A673 (cell line): Measurements from ENCODE around the gene MMD2. TPM values are rescaled to one million over a fixed set of nuclear protein-coding genes. Genes with fewer than 3 reads are reported as not detected.

Experiments
- BruUV-seq: library from RNA; stranded (reverse); fragments of 400-500 nt; replicated peaks from 2 replicates; lab custom pipeline; 2021; lab: Mats Ljungman, UMichigan
- CTCF ChIA-PET: fragments of 300-600 bp; sonication (Branson Sonifier 250); formaldehyde crosslinking; loops from one replicate; lab custom pipeline; 2022; ENCODE audit warnings: antibody characterized with exemption; lab: Charles Lee
- POLR2A ChIA-PET: fragments of 300-600 bp; sonication (Branson Sonifier 250); formaldehyde crosslinking; loops from one replicate; lab custom pipeline; 2022; ENCODE audit warnings: antibody characterized with exemption; ENCODE audit not compliant: low non-redundant PET; lab: Charles Lee
- DNase-seq: peaks from one replicate; pipeline ENCODE4 v3.0.0-alpha.2; 2015; ENCODE audit warnings: low spot score
- H3K27ac ChIP-seq: fragments of 200-600 bp; sonication (generic); 2 replicates; pipeline ENCODE4 v1.5.1; 2016; ENCODE audit warnings: mixed run types, low read depth, mild to moderate bottlenecking, mixed read lengths, antibody characterized with exemption, low read length; ENCODE audit not compliant: poor library complexity, severe bottlenecking
- H3K27me3 ChIP-seq: fragments of 200-600 bp; sonication (generic); replicated peaks from 2 replicates; pipeline ENCODE4 v1.6.1; 2017; ENCODE audit warnings: mixed run types, low read depth, mild to moderate bottlenecking, mixed read lengths, antibody characterized with exemption, low read length; ENCODE audit not compliant: insufficient read depth, poor library complexity
- H3K36me3 ChIP-seq: fragments of 200-600 bp; sonication (generic); 2 replicates; pipeline ENCODE4 v1.6.1; 2016; ENCODE audit warnings: mixed run types, mild to moderate bottlenecking, mixed read lengths, antibody characterized with exemption, low read length; ENCODE audit not compliant: insufficient read depth, poor library complexity, severe bottlenecking
- H3K4me1 ChIP-seq: fragments of 200-600 bp; sonication (generic); 2 replicates; pipeline ENCODE4 v1.6.1; 2017; ENCODE audit warnings: mixed run types, mild to moderate bottlenecking, mixed read lengths, antibody characterized with exemption, low read length; ENCODE audit not compliant: insufficient read depth, poor library complexity, severe bottlenecking
- H3K4me3 ChIP-seq: fragments of 200-600 bp; sonication (generic); 2 replicates; pipeline ENCODE4 v1.5.1; 2016; ENCODE audit warnings: low read depth, mixed run types, mild to moderate bottlenecking, mixed read lengths, low read length; ENCODE audit not compliant: poor library complexity, severe bottlenecking
- H3K9me3 ChIP-seq: fragments of 200-600 bp; sonication (generic); 2 replicates; pipeline ENCODE4 v1.6.1; 2016; ENCODE audit warnings: mixed run types, low read depth, mild to moderate bottlenecking, mixed read lengths, antibody characterized with exemption, low read length; ENCODE audit not compliant: poor library complexity, severe bottlenecking
- EZH2 ChIP-seq: fragments of 200-600 bp; sonication (generic); IDR thresholded peaks from 2 replicates; pipeline ENCODE4 v1.6.1; 2017; ENCODE audit warnings: borderline replicate concordance, low read depth, mild to moderate bottlenecking, mixed read lengths, antibody characterized with exemption, low read length; ENCODE audit not compliant: poor library complexity, severe bottlenecking
- intact Hi-C: fragments of 100-400 bp; cut with micrococcal nuclease; formaldehyde crosslinking; loops from one replicate; pipeline ENCODE4 v1.10.0; 2022; ENCODE audit not compliant: unreplicated experiment
- total RNA-seq: library from RNA; stranded (reverse); gene quantifications from 2 replicates; pipeline ENCODE4 v1.2.3, GENCODE V29; 2021
- TF ChIP-seq, protein P1 (sequence below): fragments of 300-800, 200-600 bp; sonication (generic); conservative IDR thresholded peaks from 2 replicates; pipeline ENCODE4 v1.5.1; 2017; ENCODE audit warnings: low read depth, mild to moderate bottlenecking, antibody characterized with exemption, low read length, moderate library complexity, mixed read lengths

MMD2 gene
- total RNA-seq, 1 experiment from 2014 or later = not detected

DNA sequence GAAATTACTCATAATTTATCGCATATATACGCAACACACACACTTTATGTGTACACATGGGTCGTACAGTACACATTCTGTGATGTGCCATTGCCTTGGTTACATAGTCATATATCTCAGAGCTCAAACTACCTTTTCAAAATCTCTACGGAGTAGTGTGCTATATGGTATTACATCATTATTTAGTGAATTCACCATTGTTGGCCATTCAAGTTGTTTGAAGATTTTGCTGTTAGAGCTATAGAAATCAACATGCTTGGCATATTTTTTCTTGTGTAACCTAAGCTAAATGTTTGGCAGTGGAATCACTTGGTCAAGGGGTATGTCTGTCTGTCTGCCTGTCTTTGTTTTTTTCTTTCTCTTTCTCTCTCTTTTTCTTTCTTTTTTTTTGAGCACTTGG lies 42.0 kb upstream of the MMD2 start:
- CTCF ChIA-PET = no interaction called here

DNA sequence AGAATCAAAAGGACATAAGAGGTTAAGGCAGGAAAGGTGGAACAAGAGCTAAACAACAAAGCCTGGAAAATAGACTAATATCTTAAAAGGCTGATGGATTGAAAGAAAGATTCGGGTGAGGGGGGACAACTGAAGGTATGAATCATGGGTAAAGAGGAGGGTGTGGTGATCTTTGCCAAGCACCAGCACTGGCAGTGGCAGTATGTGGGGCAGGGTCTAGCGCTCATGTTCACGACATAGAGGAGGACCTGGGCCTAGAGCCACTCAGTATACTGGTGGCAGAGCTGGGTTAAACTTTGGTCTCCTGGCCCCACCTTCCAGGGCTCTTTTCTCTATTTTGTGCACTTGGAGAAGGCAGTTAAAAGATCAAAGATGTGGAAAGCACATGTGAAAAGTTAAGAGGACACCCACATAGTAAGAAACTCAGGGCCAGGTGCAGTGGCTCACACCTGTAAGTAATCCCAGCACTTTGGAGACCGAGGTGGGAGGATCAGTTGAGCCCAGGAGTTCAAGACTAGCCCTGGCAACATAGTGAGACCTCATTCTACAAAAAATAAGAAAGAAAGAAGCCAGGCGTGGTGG lies 40.5 kb upstream of the MMD2 start:
- BruUV-seq = no TSS peak
- CTCF ChIA-PET = no interaction called here
- no peaks in the 10 kb centered on the region for H3K27me3 ChIP-seq
- H3K27ac ChIP-seq = no peak overlapping the region
- intact Hi-C loops = no loop called here
- TF ChIP-seq EZH2 = no peak
- TF ChIP-seq, protein P1, sequence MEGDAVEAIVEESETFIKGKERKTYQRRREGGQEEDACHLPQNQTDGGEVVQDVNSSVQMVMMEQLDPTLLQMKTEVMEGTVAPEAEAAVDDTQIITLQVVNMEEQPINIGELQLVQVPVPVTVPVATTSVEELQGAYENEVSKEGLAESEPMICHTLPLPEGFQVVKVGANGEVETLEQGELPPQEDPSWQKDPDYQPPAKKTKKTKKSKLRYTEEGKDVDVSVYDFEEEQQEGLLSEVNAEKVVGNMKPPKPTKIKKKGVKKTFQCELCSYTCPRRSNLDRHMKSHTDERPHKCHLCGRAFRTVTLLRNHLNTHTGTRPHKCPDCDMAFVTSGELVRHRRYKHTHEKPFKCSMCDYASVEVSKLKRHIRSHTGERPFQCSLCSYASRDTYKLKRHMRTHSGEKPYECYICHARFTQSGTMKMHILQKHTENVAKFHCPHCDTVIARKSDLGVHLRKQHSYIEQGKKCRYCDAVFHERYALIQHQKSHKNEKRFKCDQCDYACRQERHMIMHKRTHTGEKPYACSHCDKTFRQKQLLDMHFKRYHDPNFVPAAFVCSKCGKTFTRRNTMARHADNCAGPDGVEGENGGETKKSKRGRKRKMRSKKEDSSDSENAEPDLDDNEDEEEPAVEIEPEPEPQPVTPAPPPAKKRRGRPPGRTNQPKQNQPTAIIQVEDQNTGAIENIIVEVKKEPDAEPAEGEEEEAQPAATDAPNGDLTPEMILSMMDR = no peak
- H3K4me1 ChIP-seq = no peaks in the 10 kb centered on the region
- H3K4me3 ChIP-seq = no peak overlapping the region
- DNase-seq = no peak
- H3K36me3 ChIP-seq = peaks cover 26% of the 10 kb centered on the region
- H3K9me3 ChIP-seq = no peaks in the 10 kb centered on the region
- POLR2A ChIA-PET = no interaction called here

More for the DNA sequence above, 42.0 kb upstream of the MMD2 start:
- H3K9me3 ChIP-seq = no peaks in the 10 kb centered on the region
- no peak for DNase-seq
- no TSS peak for BruUV-seq
- intact Hi-C loops = no loop called here
- H3K4me3 ChIP-seq = no peak overlapping the region
- H3K27me3 ChIP-seq = no peaks in the 10 kb centered on the region
- no peak overlapping the region for H3K27ac ChIP-seq
- no peaks in the 10 kb centered on the region for H3K4me1 ChIP-seq
- H3K36me3 ChIP-seq = peaks cover 12% of the 10 kb centered on the region
- POLR2A ChIA-PET = no interaction called here
- TF ChIP-seq, protein P1 = no peak
- no peak for TF ChIP-seq EZH2

DNA sequence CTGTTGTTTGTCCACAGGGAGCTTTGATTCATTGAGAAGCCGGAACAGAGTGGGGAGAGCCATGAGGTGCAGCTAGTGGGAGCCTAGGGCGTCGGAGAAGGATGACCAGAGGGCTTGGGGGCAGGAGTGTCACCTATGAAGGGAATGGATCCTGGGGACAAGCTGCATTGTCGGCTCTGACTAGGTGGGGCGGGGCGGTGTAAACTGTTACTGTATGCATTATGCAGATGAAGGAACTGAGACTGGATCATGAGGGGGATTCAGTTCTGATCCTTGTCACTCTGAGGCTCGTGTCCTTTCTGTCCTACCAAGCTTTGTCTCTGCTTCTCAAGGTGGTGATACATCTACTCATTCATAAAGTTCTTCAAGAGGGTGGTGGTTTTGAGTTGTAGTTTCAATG lies 39.9 kb upstream of the MMD2 start:
- ChIA-PET POLR2A (no interaction called here), CTCF (no interaction called here)
- no peak for DNase-seq
- no peak overlapping the region for H3K4me3 ChIP-seq
- no peaks in the 10 kb centered on the region for H3K27me3 ChIP-seq
- BruUV-seq = no TSS peak
- H3K36me3 ChIP-seq = peaks cover 30% of the 10 kb centered on the region
- H3K27ac ChIP-seq = no peak overlapping the region
- intact Hi-C loops = no loop called here
- no peaks in the 10 kb centered on the region for H3K4me1 ChIP-seq
- no peak for TF ChIP-seq EZH2
- TF ChIP-seq, protein P1 = no peak
- no peaks in the 10 kb centered on the region for H3K9me3 ChIP-seq
